SK-N-SH treated with all-trans-retinoic acid at 6 μM for 48 hours (cell line): Measurements from ENCODE around the gene CBFB.
"Not testable (repeated sequence)": the region's sequence is repeated elsewhere in the genome, so short reads cannot be mapped to it uniquely, and the experiment has no call there.

Source experiments
- ATAC-seq: fragments of 200-7000 bp; cut with Tn5 transposase; 3 replicates; pipeline ENCODE4 v1.9.1; 2020; ENCODE audit warnings: mild to moderate bottlenecking, moderate library complexity
- ARNTL ChIP-seq: fragments of 450-650 bp; formaldehyde crosslinking; IDR thresholded peaks from 2 replicates; pipeline ENCODE4 v1.5.0; 2020; ENCODE audit warnings: low read depth, mild to moderate bottlenecking, moderate library complexity, borderline replicate concordance
- BACH2 ChIP-seq: fragments of 250-450 bp; sonication (Bioruptor Pico); IDR thresholded peaks from 2 replicates; pipeline ENCODE4 v1.9.0; 2021; ENCODE audit warnings: mild to moderate bottlenecking, borderline replicate concordance
- CSDC2 ChIP-seq: fragments of 250-450 bp; sonication (Bioruptor Pico); IDR thresholded peaks from 2 replicates; pipeline ENCODE4 v1.5.0; 2020; ENCODE audit warnings: mild to moderate bottlenecking, moderate library complexity
- CSRNP3 ChIP-seq: fragments of 250-450 bp; sonication (Bioruptor Pico); IDR thresholded peaks from 2 replicates; pipeline ENCODE4 v1.5.1; 2021; ENCODE audit warnings: mild to moderate bottlenecking, moderate library complexity
- ESRRG ChIP-seq: fragments of 250-450 bp; sonication (Bioruptor Pico); IDR thresholded peaks from 2 replicates; pipeline ENCODE4 v1.6.1; 2021; ENCODE audit warnings: mild to moderate bottlenecking
- GLIS3 ChIP-seq: fragments of 250-450 bp; sonication (Bioruptor Pico); IDR thresholded peaks from 2 replicates; pipeline ENCODE4 v1.5.0; 2020; ENCODE audit warnings: mild to moderate bottlenecking, moderate library complexity
- ISL1 ChIP-seq: fragments of 250-450 bp; sonication (Bioruptor Pico); IDR thresholded peaks from 2 replicates; pipeline ENCODE4 v2.1.2; 2022; ENCODE audit warnings: mild to moderate bottlenecking, moderate library complexity
- OSR1 ChIP-seq: fragments of 250-450 bp; sonication (Bioruptor Pico); IDR thresholded peaks from 2 replicates; pipeline ENCODE4 v1.8.0; 2022; ENCODE audit warnings: moderate library complexity, mild to moderate bottlenecking, inconsistent platforms
- POU6F1 ChIP-seq: fragments of 250-450 bp; sonication (Bioruptor Pico); IDR thresholded peaks from 2 replicates; pipeline ENCODE4 v1.8.0; 2021; ENCODE audit warnings: low read depth, mild to moderate bottlenecking, moderate library complexity, borderline replicate concordance
- PPARA ChIP-seq: fragments of 250-450 bp; sonication (Bioruptor Pico); IDR thresholded peaks from 2 replicates; pipeline ENCODE4 v1.5.0; 2020; ENCODE audit warnings: mild to moderate bottlenecking, borderline replicate concordance
- RARB ChIP-seq: fragments of 250-450 bp; sonication (Bioruptor Pico); IDR thresholded peaks from 2 replicates; pipeline ENCODE4 v1.8.0; 2021; ENCODE audit warnings: mild to moderate bottlenecking, moderate library complexity
- SNAI2 ChIP-seq: fragments of 250-450 bp; sonication (Bioruptor Pico); IDR thresholded peaks from 2 replicates; pipeline ENCODE4 v1.5.0; 2020; ENCODE audit warnings: mild to moderate bottlenecking, moderate library complexity
- TCF4 ChIP-seq: fragments of 250-450 bp; sonication (Bioruptor Pico); IDR thresholded peaks from 2 replicates; pipeline ENCODE4 v1.8.0; 2021; ENCODE audit warnings: mild to moderate bottlenecking, moderate library complexity, borderline replicate concordance
- TOX ChIP-seq: fragments of 250-450 bp; sonication (Bioruptor Pico); IDR thresholded peaks from 2 replicates; pipeline ENCODE4 v1.8.0; 2021; ENCODE audit warnings: mild to moderate bottlenecking, moderate library complexity, borderline replicate concordance
- ZC3H10 ChIP-seq: fragments of 250-450 bp; sonication (Bioruptor Pico); IDR thresholded peaks from 2 replicates; pipeline ENCODE4 v1.5.1; 2021; ENCODE audit warnings: mild to moderate bottlenecking, moderate library complexity
- ZFP3 ChIP-seq: fragments of 250-450 bp; sonication (Bioruptor Pico); IDR thresholded peaks from 2 replicates; pipeline ENCODE4 v1.5.0; 2020; ENCODE audit warnings: mild to moderate bottlenecking, moderate library complexity
- ZFP30 ChIP-seq: fragments of 450-650 bp; formaldehyde crosslinking; IDR thresholded peaks from 2 replicates; pipeline ENCODE4 v1.5.0; 2022; ENCODE audit warnings: mild to moderate bottlenecking, moderate library complexity
- ZNF565 ChIP-seq: fragments of 450-650 bp; formaldehyde crosslinking; conservative IDR thresholded peaks from 2 replicates; pipeline ENCODE4 v1.5.0; 2020; ENCODE audit warnings: low read depth, mild to moderate bottlenecking, moderate library complexity
- ZNF70 ChIP-seq: fragments of 450-650 bp; formaldehyde crosslinking; IDR thresholded peaks from 2 replicates; pipeline ENCODE4 v1.5.0; 2020; ENCODE audit warnings: mild to moderate bottlenecking, moderate library complexity
- ZNF8 ChIP-seq: fragments of 450-650 bp; formaldehyde crosslinking; IDR thresholded peaks from 2 replicates; pipeline ENCODE4 v1.5.0; 2020; ENCODE audit warnings: mild to moderate bottlenecking, moderate library complexity
- TF ChIP-seq, protein P1 (sequence below): fragments of 250-450 bp; sonication (Bioruptor Pico); IDR thresholded peaks from 2 replicates; pipeline ENCODE4 v1.5.1; 2020; ENCODE audit warnings: low read depth, mild to moderate bottlenecking, moderate library complexity
- TF ChIP-seq, protein P2 (sequence below): fragments of 250-450 bp; sonication (Bioruptor Pico); IDR thresholded peaks from 2 replicates; pipeline ENCODE4 v1.8.0; 2020; ENCODE audit warnings: mild to moderate bottlenecking, moderate library complexity, borderline replicate concordance

CBFB gene

GRCh38 chr16:67040906-67041305 lies 12.0 kb downstream of the CBFB start:
- TF ChIP-seq ZNF70 (CRISPR knock-in tag) (no peak), OSR1 (no peak), BACH2 (no peak), ZFP3 (CRISPR knock-in tag) (no peak), ISL1 (CRISPR knock-in tag) (no peak), GLIS3 (CRISPR knock-in tag) (no peak), ARNTL (CRISPR knock-in tag) (no peak), ESRRG (CRISPR knock-in tag) (no peak), ZC3H10 (CRISPR knock-in tag) (no peak), ZNF565 (no peak), ZNF8 (CRISPR knock-in tag) (no peak), CSDC2 (CRISPR knock-in tag) (no peak)
- peak; percentile 28; the same call in 1 of the 3 replicates for ATAC-seq

GRCh38 chr16:67041520-67041919 lies 12.6 kb downstream of the CBFB start:
- ATAC-seq, result not testable (repeated sequence)

DNA sequence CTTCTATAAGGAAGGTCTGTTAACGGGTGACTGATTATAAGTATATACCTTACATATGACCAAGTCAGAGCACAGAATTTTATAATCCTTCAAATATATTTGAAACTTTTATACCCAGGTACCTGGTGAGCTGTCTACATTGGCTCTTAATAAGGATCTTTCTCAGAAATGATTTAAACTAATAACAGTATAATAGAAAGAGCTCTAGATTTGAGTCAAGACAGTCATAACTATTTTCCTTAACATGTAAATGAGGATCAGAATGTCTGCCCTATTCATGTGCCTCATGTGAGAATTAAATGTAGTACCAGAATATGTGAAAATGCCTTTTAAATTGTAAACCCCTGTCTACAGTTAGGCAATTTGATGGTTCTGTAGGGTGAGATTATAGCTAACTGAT lies 14.5 kb downstream of the CBFB start:
- no peak for ATAC-seq
- TF ChIP-seq CSDC2 (CRISPR knock-in tag), result no peak
- TF ChIP-seq ZFP3 (CRISPR knock-in tag), result no peak

- no peak for ATAC-seq
- TF ChIP-seq TCF4 (CRISPR knock-in tag) (no peak), ESRRG (CRISPR knock-in tag) (no peak)
These were observed 21.8 kb downstream of the CBFB start for GRCh38 chr16:67050796-67051195.

GRCh38 chr16:67052399-67052798 lies 23.4 kb downstream of the CBFB start:
- ATAC-seq, result no peak
- TF ChIP-seq ZNF8 (CRISPR knock-in tag) (no peak), GLIS3 (CRISPR knock-in tag) (no peak), TOX (no peak), ZFP3 (CRISPR knock-in tag) (no peak), ZFP30 (CRISPR knock-in tag) (no peak), ARNTL (CRISPR knock-in tag) (no peak), POU6F1 (CRISPR knock-in tag) (no peak), CSDC2 (CRISPR knock-in tag) (no peak), PPARA (CRISPR knock-in tag) (no peak), OSR1 (no peak), RARB (CRISPR knock-in tag) (no peak), ISL1 (CRISPR knock-in tag) (no peak), SNAI2 (CRISPR knock-in tag) (no peak), TCF4 (CRISPR knock-in tag) (no peak), BACH2 (no peak)
- TF ChIP-seq, protein P1, sequence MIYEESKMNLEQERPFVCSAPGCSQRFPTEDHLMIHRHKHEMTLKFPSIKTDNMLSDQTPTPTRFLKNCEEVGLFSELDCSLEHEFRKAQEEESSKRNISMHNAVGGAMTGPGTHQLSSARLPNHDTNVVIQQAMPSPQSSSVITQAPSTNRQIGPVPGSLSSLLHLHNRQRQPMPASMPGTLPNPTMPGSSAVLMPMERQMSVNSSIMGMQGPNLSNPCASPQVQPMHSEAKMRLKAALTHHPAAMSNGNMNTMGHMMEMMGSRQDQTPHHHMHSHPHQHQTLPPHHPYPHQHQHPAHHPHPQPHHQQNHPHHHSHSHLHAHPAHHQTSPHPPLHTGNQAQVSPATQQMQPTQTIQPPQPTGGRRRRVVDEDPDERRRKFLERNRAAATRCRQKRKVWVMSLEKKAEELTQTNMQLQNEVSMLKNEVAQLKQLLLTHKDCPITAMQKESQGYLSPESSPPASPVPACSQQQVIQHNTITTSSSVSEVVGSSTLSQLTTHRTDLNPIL (CRISPR knock-in tag), result no peak
- TF ChIP-seq, protein P2, sequence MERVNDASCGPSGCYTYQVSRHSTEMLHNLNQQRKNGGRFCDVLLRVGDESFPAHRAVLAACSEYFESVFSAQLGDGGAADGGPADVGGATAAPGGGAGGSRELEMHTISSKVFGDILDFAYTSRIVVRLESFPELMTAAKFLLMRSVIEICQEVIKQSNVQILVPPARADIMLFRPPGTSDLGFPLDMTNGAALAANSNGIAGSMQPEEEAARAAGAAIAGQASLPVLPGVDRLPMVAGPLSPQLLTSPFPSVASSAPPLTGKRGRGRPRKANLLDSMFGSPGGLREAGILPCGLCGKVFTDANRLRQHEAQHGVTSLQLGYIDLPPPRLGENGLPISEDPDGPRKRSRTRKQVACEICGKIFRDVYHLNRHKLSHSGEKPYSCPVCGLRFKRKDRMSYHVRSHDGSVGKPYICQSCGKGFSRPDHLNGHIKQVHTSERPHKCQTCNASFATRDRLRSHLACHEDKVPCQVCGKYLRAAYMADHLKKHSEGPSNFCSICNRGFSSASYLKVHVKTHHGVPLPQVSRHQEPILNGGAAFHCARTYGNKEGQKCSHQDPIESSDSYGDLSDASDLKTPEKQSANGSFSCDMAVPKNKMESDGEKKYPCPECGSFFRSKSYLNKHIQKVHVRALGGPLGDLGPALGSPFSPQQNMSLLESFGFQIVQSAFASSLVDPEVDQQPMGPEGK, result no peak

DNA sequence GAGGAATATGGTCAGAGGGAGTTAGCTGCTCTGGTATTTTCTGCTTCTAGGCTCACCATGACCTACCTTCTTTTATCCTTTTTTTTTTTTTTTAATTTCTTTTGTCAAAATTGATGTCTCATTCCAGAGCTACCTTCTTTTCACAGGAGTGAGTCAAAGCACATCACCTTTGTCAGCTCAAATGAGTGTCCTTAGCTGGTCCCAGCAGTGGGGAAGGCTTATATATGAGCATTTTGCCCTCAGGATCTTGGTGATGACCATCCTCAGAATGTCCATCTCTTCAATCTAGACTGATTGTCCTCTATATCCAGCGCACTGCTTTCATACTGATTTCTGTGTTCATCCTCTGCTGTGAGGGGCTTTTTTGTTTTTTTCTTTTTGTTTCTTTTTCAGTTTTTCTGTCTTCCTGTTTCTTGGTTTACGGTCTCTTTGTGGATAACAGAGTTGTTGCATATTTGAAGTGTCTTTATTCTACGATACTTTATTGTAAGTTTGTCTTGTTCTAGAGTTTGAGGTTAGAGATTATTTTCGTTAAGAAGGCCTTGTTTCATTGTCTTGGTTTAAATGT lies 24.9 kb downstream of the CBFB start:
- ATAC-seq, result no peak
- TF ChIP-seq, protein P2, result no peak
- TF ChIP-seq RARB (CRISPR knock-in tag) (no peak), ARNTL (CRISPR knock-in tag) (no peak), OSR1 (no peak), ZFP30 (CRISPR knock-in tag) (no peak), CSDC2 (CRISPR knock-in tag) (no peak), ZNF8 (CRISPR knock-in tag) (no peak), CSRNP3 (CRISPR knock-in tag) (no peak), ZNF70 (CRISPR knock-in tag) (no peak), ZFP3 (CRISPR knock-in tag) (no peak), GLIS3 (CRISPR knock-in tag) (no peak), SNAI2 (CRISPR knock-in tag) (no peak), ISL1 (CRISPR knock-in tag) (no peak), POU6F1 (CRISPR knock-in tag) (no peak), ESRRG (CRISPR knock-in tag) (no peak), BACH2 (no peak)
